Urothelium cell line (cell line): ENCODE results near the gene SCG5.
A peak's percentile ranks its signal among the peaks of the same experiment; 100 is the strongest.

Experiments
- DNase-seq: peaks from one replicate; pipeline ENCODE4 v3.0.0; 2011; ENCODE audit warnings: low spot score, mixed read lengths
- FAIRE-seq: peaks from 2 replicates; lab custom pipeline; 2011; peaks lifted over from hg19 to GRCh38; lab: Jason Lieb, UNC

SCG5 gene

GRCh38 chr15:32718821-32719716 lies 77.6 kb downstream of the SCG5 start:
- DNase-seq (no peak), FAIRE-seq (no peak)

GRCh38 chr15:32721596-32721995 lies 80.1 kb downstream of the SCG5 start:
- DNase-seq (no peak), FAIRE-seq (no peak)

- FAIRE-seq (no peak), DNase-seq (no peak)
Observed at GRCh38 chr15:32722136-32722535, 80.6 kb downstream of the SCG5 start.

GRCh38 chr15:32723171-32723948 lies 81.8 kb downstream of the SCG5 start:
- FAIRE-seq = no peak

GRCh38 chr15:32729700-32730395 lies 88.3 kb downstream of the SCG5 start:
- FAIRE-seq = no peak
- no peak for DNase-seq

More at GRCh38 chr15:32723171-32723948, 81.8 kb downstream of the SCG5 start:
- DNase-seq = no peak

- FAIRE-seq (peak; percentile 75), DNase-seq (peak; percentile 92)
Observed at GRCh38 chr15:32730677-32731654, 89.5 kb downstream of the SCG5 start.

GRCh38 chr15:32732574-32733157 lies 91.2 kb downstream of the SCG5 start:
- FAIRE-seq = no peak
- no peak for DNase-seq

DNA sequence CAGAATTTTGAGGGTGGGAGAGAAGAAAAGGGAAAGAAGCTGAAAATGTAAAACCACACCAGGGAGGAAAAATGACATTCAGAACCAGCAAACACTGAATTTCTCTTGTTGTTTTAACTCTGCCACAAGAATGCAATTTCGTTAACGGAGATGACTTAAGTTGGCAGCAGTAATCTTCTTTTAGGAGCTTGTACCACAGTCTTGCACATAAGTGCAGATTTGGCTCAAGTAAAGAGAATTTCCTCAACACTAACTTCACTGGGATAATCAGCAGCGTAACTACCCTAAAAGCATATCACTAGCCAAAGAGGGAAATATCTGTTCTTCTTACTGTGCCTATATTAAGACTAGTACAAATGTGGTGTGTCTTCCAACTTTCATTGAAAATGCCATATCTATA lies 91.8 kb downstream of the SCG5 start:
- DNase-seq (no peak), FAIRE-seq (no peak)

DNA sequence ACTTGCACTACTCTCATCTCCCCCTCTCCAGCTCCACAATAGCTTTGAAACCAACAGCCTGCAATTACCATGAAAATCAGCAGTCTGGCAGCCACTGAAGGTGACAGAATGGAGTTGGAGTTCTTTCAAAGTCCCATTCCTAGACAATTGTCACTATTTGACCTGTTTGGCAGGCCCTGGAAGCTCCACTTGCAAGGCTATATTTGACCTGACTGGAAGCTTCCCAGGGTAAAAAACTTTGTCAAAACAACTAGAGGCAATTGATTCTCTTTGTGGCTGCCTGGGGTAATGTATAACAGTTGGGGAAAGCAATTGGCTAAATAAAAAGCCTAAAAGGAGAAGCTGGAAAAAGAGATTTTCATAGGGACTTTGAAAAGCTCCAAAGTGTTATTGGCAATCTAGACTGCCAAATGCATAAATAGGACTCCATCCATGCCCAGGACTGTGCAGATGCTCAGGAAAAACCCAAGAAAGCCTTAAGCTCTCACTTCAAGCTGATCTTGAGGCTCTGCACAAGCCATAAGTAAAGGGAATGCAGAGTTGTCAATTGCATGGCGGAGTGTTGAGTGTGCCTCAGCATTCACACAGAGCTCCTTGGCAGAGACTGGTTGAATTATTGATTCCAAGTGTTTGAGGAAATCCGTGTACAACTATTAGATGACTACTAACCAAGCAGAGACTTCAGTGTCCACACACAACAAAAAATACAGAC lies 94.6 kb downstream of the SCG5 start:
- DNase-seq (no peak), FAIRE-seq (no peak)

GRCh38 chr15:32736701-32737061 lies 95.2 kb downstream of the SCG5 start:
- DNase-seq (no peak), FAIRE-seq (no peak)

- FAIRE-seq = no peak
- no peak for DNase-seq
Observed at GRCh38 chr15:32737304-32737703, 95.8 kb downstream of the SCG5 start.

DNA sequence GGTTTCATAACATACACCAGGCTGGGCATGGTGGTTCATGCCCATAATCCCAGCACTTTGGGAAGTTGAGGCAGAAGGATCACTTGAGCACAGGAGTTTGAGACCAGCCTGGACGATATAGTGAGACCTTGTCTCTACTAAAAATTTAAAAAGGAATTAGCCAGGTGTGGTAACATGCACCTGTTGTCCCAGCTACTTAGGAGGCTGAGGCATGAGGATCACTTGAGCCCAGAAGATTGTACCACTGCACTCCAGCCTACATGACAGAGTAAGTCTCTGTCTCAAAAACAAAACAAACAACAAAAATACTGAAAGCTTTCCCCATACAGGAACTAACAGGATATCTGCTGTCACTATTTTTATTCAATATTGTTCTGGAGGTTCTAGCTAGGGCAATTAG lies 97.2 kb downstream of the SCG5 start:
- FAIRE-seq (no peak), DNase-seq (no peak)

GRCh38 chr15:32739522-32740063 lies 98.1 kb downstream of the SCG5 start:
- DNase-seq (no peak), FAIRE-seq (no peak)

DNA sequence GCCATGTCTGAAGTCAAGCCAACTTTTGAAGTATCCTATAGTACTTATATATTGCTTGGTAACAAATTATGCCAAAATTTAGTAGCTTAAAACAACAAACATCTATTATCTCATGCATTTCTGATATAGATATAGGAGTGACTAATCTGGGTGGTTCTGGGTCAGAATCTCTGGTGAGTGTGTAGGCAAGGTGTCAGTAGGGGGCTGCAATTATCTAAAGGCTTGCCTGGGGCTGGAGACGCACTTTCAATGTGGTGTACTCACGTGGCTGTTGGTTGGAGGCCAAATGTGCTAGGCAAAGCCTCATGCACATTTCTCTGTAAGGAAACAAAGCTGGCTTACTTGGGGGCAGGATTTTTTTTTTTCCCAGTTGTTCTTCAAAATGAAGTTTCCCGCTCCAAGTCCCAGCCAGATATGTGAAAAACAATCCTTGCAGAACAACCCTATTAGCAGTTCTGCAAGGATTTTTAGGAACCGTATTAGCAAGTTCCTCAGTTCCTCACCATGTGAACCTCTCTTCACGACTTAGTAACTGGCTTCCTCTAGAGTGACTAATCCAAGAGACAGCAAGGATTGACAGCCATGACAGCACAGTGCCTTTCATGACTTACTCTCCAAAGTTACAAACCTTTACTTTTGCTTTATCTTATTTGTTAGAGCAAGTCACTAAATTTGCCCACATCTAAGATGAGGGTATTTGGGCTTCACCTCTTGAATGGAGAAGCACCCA lies 102.1 kb downstream of the SCG5 start:
- DNase-seq (no peak), FAIRE-seq (no peak)

DNA sequence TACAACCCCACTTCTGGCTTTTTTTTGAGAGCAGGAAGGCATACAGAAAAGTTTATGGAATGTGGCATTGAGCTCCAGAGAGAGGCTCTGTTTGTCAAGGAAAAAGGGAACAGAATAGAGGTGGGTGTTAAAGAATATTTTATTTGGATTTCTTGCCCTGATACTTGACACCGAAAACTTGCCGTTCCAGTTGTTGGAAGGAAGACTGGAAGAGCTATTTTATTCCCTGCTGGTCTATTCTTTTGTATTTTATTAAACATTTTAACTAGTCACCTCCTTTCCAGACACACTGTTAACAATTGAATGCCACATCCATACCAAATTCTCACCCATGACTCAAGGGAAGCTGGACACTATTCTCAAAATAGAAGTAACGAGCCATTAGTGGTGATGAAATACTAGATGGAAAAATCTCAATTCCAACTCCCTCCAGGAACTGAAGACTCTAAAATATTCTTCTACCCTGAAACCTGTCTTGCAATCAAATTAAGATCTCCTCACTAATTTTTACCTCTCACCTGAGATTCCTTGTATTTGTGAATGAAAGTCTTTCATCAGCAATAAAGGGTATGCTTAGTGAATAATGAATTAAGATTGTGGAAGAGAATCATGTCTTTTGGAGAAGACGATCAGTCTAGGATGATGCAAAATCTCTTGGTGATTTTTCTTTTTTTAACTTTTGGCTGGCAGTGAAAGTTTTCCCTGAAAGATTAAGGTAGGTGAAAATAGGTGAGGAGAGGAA lies 104.8 kb downstream of the SCG5 start:
- DNase-seq = no peak
- no peak for FAIRE-seq
